Caco-2 (cell line): ENCODE measurements around the gene CSF3R. TPM values are rescaled to one million over a fixed set of nuclear protein-coding genes. Genes with fewer than 3 reads are reported as not detected.
A peak's percentile ranks its signal among the peaks of the same experiment; 100 is the strongest.

Experiments used
- BruUV-seq: library from RNA; stranded (reverse); fragments of 400-500 nt; replicated peaks from 2 replicates; lab custom pipeline; 2021; lab: Mats Ljungman, UMichigan
- CTCF ChIA-PET: fragments of 300-600 bp; sonication (Branson Sonifier 250); formaldehyde crosslinking; loops from one replicate; lab custom pipeline; 2022; ENCODE audit warnings: antibody characterized with exemption; lab: Charles Lee
- POLR2A ChIA-PET: fragments of 300-600 bp; sonication (Branson Sonifier 250); formaldehyde crosslinking; loops from one replicate; lab custom pipeline; 2022; ENCODE audit warnings: antibody characterized with exemption; lab: Charles Lee
- DNase-seq, 2 experiments: peaks; one replicate each; pipeline versions ENCODE4 v3.0.0 to v3.0.0-alpha.2; 2020 to 2022
- H3K27me3 ChIP-seq: replicated peaks from 2 replicates; pipeline ENCODE4 v1.6.0; 2011; ENCODE audit warnings: low read length; ENCODE audit not compliant: control insufficient read depth, insufficient read depth
- H3K36me3 ChIP-seq: 2 replicates; pipeline ENCODE4 v1.5.1; 2011; ENCODE audit warnings: low read length; ENCODE audit not compliant: control insufficient read depth, insufficient read depth
- H3K4me1 ChIP-seq: fragments of 250-450 bp; sonication (Bioruptor Pico); 2 replicates; pipeline ENCODE4 v1.5.1; 2020; ENCODE audit warnings: mild to moderate bottlenecking
- H3K4me3 ChIP-seq: 2 replicates; pipeline ENCODE4 v1.5.1; 2011; ENCODE audit warnings: low read depth, mild to moderate bottlenecking, control low read depth, low read length
- H3K9me3 ChIP-seq: fragments of 250-450 bp; sonication (Bioruptor Pico); 2 replicates; pipeline ENCODE4 v1.5.1; 2020; ENCODE audit warnings: mild to moderate bottlenecking, moderate library complexity
- H3K27ac Mint-ChIP-seq: one replicate; pipeline ENCODE4 v1.8.0; 2022; ENCODE audit warnings: mixed read lengths; ENCODE audit not compliant: unreplicated experiment
- H3K27me3 Mint-ChIP-seq: one replicate; pipeline ENCODE4 v1.8.0; 2022; ENCODE audit warnings: mixed read lengths; ENCODE audit not compliant: insufficient read depth, unreplicated experiment
- H3K36me3 Mint-ChIP-seq: one replicate; pipeline ENCODE4 v1.8.0; 2022; ENCODE audit warnings: mild to moderate bottlenecking, mixed read lengths; ENCODE audit not compliant: insufficient read depth, unreplicated experiment
- H3K4me1 Mint-ChIP-seq: one replicate; pipeline ENCODE4 v1.8.0; 2022; ENCODE audit warnings: low read depth, mixed read lengths; ENCODE audit not compliant: unreplicated experiment
- H3K4me3 Mint-ChIP-seq: one replicate; pipeline ENCODE4 v1.8.0; 2022; ENCODE audit warnings: mild to moderate bottlenecking, moderate library complexity, mixed read lengths; ENCODE audit not compliant: unreplicated experiment
- H3K9me3 Mint-ChIP-seq: one replicate; pipeline ENCODE4 v1.8.0; 2022; ENCODE audit warnings: mixed read lengths; ENCODE audit not compliant: unreplicated experiment
- CTCF ChIP-seq, 2 experiments: fragments of 200-600 bp in 1 of 2; IDR thresholded peaks; 1 replicate in 1 of 2; 2 replicates in 1 of 2; pipeline versions ENCODE4 v1.5.1 to v1.8.0; 2011 to 2022; ENCODE audit warnings: antibody characterized with exemption in 1 of 2, control low read depth in 1 of 2, inconsistent platforms in 1 of 2, low read depth in 1 of 2, low read length in 1 of 2, mild to moderate bottlenecking in 1 of 2, moderate library complexity in 1 of 2; ENCODE audit not compliant: insufficient read depth in 1 of 2, severe bottlenecking in 1 of 2, unreplicated experiment in 1 of 2
- intact Hi-C: fragments of 100-400 bp; cut with micrococcal nuclease; formaldehyde crosslinking; loops from one replicate; pipeline ENCODE4 v1.10.0; 2022; ENCODE audit not compliant: unreplicated experiment
- total RNA-seq: library from RNA; stranded (reverse); gene quantifications from 2 replicates; pipeline ENCODE4 v1.2.3, GENCODE V29; 2022

Gene CSF3R
- total RNA-seq, 1 experiment from 2014 or later: 1.4 TPM

- H3K9me3 Mint-ChIP-seq: no peaks in the 10 kb centered on the region
- H3K27me3 Mint-ChIP-seq: no peaks in the 10 kb centered on the region
- Histone ChIP-seq H3K4me3 (no peak overlapping the region), H3K9me3 (no peaks in the 10 kb centered on the region), H3K4me1 (no peaks in the 10 kb centered on the region), H3K36me3 (no peaks in the 10 kb centered on the region), H3K27me3 (no peaks in the 10 kb centered on the region)
- no peak overlapping the region for H3K27ac Mint-ChIP-seq
- no peak for DNase-seq
- ChIA-PET POLR2A (no interaction called here), CTCF (no interaction called here)
- no peaks in the 10 kb centered on the region for H3K4me1 Mint-ChIP-seq
- no TSS peak for BruUV-seq
- H3K4me3 Mint-ChIP-seq: no peak overlapping the region
- TF ChIP-seq CTCF (IDR thresholded peaks at IDR 0.05; ENCODE audit: insufficient read depth in 1 of 2, low read depth in 1 of 2, low read length in 1 of 2, severe bottlenecking in 1 of 2, unreplicated experiment in 1 of 2): no peak
- intact Hi-C loops: loop anchor here (1.0 to 5.0 kb wide), 3 partner anchors 34 to 323 kb away; partner anchors contain the start of genes SH3D21 and STK40
- H3K36me3 Mint-ChIP-seq: no peaks in the 10 kb centered on the region
Measured at GRCh38 chr1:36421649-36422048, 61.1 kb downstream of the CSF3R start.

- Mint-ChIP-seq H3K9me3 (no peaks in the 10 kb centered on the region), H3K4me3 (no peak overlapping the region)
Measured at GRCh38 chr1:36420836-36421317, 61.8 kb downstream of the CSF3R start.

GRCh38 chr1:36420409-36420808 is 62.3 kb downstream of the CSF3R start:
- Histone ChIP-seq H3K9me3 (no peaks in the 10 kb centered on the region), H3K27me3 (no peaks in the 10 kb centered on the region), H3K4me1 (no peaks in the 10 kb centered on the region), H3K36me3 (no peaks in the 10 kb centered on the region), H3K4me3 (no peak overlapping the region)
- Mint-ChIP-seq H3K27ac (no peak overlapping the region), H3K27me3 (no peaks in the 10 kb centered on the region), H3K4me1 (no peaks in the 10 kb centered on the region), H3K9me3 (no peaks in the 10 kb centered on the region), H3K36me3 (no peaks in the 10 kb centered on the region), H3K4me3 (no peak overlapping the region)
- ChIA-PET POLR2A (interaction anchor here (1.1 kb wide), 1 partner anchor 34 kb away, joined by 3 read pairs; no protein-coding TSS in a partner anchor), CTCF (interaction anchor here (0.7 kb wide), 1 partner anchor 1515 kb away, joined by 3 read pairs; no protein-coding TSS in a partner anchor)
- DNase-seq: no peak
- BruUV-seq: no TSS peak
- intact Hi-C loops: loop anchor here (1.0 to 5.0 kb wide), 4 partner anchors 23 to 322 kb away; partner anchors contain the start of genes LSM10 and STK40
- TF ChIP-seq CTCF (IDR thresholded peaks at IDR 0.05; ENCODE audit: insufficient read depth in 1 of 2, low read depth in 1 of 2, low read length in 1 of 2, severe bottlenecking in 1 of 2, unreplicated experiment in 1 of 2): no peak

More at GRCh38 chr1:36420836-36421317, 61.8 kb downstream of the CSF3R start:
- Histone ChIP-seq H3K36me3 (no peaks in the 10 kb centered on the region), H3K4me3 (no peak overlapping the region), H3K9me3 (no peaks in the 10 kb centered on the region), H3K27me3 (no peaks in the 10 kb centered on the region), H3K4me1 (no peaks in the 10 kb centered on the region)
- Mint-ChIP-seq H3K36me3 (no peaks in the 10 kb centered on the region), H3K27ac (peak overlapping the region; percentile 56), H3K27me3 (no peaks in the 10 kb centered on the region), H3K4me1 (no peaks in the 10 kb centered on the region)
- CTCF ChIA-PET: no interaction called here
- no TSS peak for BruUV-seq
- POLR2A ChIA-PET: no interaction called here
- TF ChIP-seq CTCF (IDR thresholded peaks at IDR 0.05; ENCODE audit: insufficient read depth in 1 of 2, low read depth in 1 of 2, low read length in 1 of 2, severe bottlenecking in 1 of 2, unreplicated experiment in 1 of 2): peak; percentile 78 to 86
- intact Hi-C loops: loop anchor here (1.0 to 5.0 kb wide), 5 partner anchors 24 to 322 kb away; partner anchors contain the start of genes LSM10, SH3D21 and STK40
- DNase-seq: peak; percentile 78 to 87
